HL-60 (cell line): ENCODE results near the gene INHA.

Source experiments
- DNase-seq, 2 experiments: peaks; one replicate each; pipeline ENCODE4 v3.0.0-alpha.2; 2010 to 2020; ENCODE audit warnings: low read depth in 1 of 2, low spot score in 1 of 2
- H3K27ac ChIP-seq: fragments of 250-450 bp; sonication (Bioruptor Pico); replicated peaks from 2 replicates; pipeline ENCODE4 v1.5.1; 2020; ENCODE audit warnings: mild to moderate bottlenecking, moderate library complexity
- H3K27me3 ChIP-seq: fragments of 250-450 bp; sonication (Bioruptor Pico); 2 replicates; pipeline ENCODE4 v1.5.1; 2021; ENCODE audit warnings: mild to moderate bottlenecking, moderate library complexity; ENCODE audit not compliant: insufficient read depth, poor library complexity, severe bottlenecking
- H3K4me3 ChIP-seq: replicated peaks from 2 replicates; pipeline ENCODE4 v1.5.1; 2011; ENCODE audit warnings: mild to moderate bottlenecking, control low read depth, low read length; ENCODE audit not compliant: insufficient read depth
- CTCF ChIP-seq: IDR thresholded peaks from one replicate; pipeline ENCODE4 v1.5.1; 2011; ENCODE audit warnings: low read length, control low read depth, inconsistent platforms; ENCODE audit not compliant: insufficient read depth
- GABPA ChIP-seq: IDR thresholded peaks from 2 replicates; pipeline ENCODE4 v1.6.1; 2012; ENCODE audit warnings: low read depth
- POLR2AphosphoS5 ChIP-seq: IDR thresholded peaks from 2 replicates; pipeline ENCODE4 v1.6.1; 2012; ENCODE audit warnings: low read depth
- REST ChIP-seq: IDR thresholded peaks from 2 replicates; pipeline ENCODE4 v1.6.1; 2012; ENCODE audit warnings: low read depth; ENCODE audit not compliant: insufficient replicate concordance
- SPI1 ChIP-seq: IDR thresholded peaks from 2 replicates; pipeline ENCODE4 v1.6.1; 2012; ENCODE audit warnings: low read depth, mild to moderate bottlenecking, borderline replicate concordance

Gene INHA

GRCh38 chr2:219554350-219554749 is 17.8 kb upstream of the INHA start:
- H3K27ac ChIP-seq = no peak overlapping the region
- no peak overlapping the region for H3K4me3 ChIP-seq
- H3K27me3 ChIP-seq = peaks cover 28% of the 10 kb centered on the region
- no peak for DNase-seq
- no peak for TF ChIP-seq CTCF
- TF ChIP-seq GABPA = no peak
- TF ChIP-seq POLR2AphosphoS5 = no peak
- TF ChIP-seq SPI1 = no peak
- TF ChIP-seq REST = no peak

GRCh38 chr2:219555956-219556355 is 16.2 kb upstream of the INHA start:
- peaks cover 22% of the 10 kb centered on the region for H3K27me3 ChIP-seq
- H3K4me3 ChIP-seq = no peak overlapping the region
- H3K27ac ChIP-seq = no peak overlapping the region
- no peak for TF ChIP-seq CTCF
- no peak for TF ChIP-seq REST
- no peak for TF ChIP-seq SPI1
- no peak for DNase-seq

GRCh38 chr2:219556413-219556812 is 15.7 kb upstream of the INHA start:
- no peak for DNase-seq
- Histone ChIP-seq H3K27me3 (peaks cover 17% of the 10 kb centered on the region), H3K4me3 (no peak overlapping the region), H3K27ac (no peak overlapping the region)
- TF ChIP-seq SPI1 = no peak
- TF ChIP-seq GABPA = no peak
- TF ChIP-seq POLR2AphosphoS5 = no peak
- no peak for TF ChIP-seq CTCF
- no peak for TF ChIP-seq REST
